ENCODE measurements around the gene SREBF1.

The SREBF1 gene

GRCh38 chr17:17848311-17849082, 11.7 kb upstream of the SREBF1 start:
- H3K27ac ChIP-seq = no peak overlapping the region
- TF ChIP-seq CTCF (conservative IDR thresholded peaks at IDR 0.05) = no peak

GRCh38 chr17:17847726-17848125, 10.9 kb upstream of the SREBF1 start:
- TF ChIP-seq CTCF (conservative IDR thresholded peaks at IDR 0.05) = no peak

GRCh38 chr17:17847118-17847689, 10.4 kb upstream of the SREBF1 start:
- H3K27ac ChIP-seq = no peak overlapping the region
- TF ChIP-seq CTCF (conservative IDR thresholded peaks at IDR 0.05) = no peak

More at GRCh38 chr17:17847726-17848125, 10.9 kb upstream of the SREBF1 start:
- no peak overlapping the region for H3K27ac ChIP-seq

GRCh38 chr17:17846645-17847044, 9.9 kb upstream of the SREBF1 start:
- H3K27ac ChIP-seq = no peak overlapping the region

GRCh38 chr17:17846003-17846402, 9.2 kb upstream of the SREBF1 start:
- no peak overlapping the region for H3K27ac ChIP-seq
- no peak for TF ChIP-seq CTCF (conservative IDR thresholded peaks at IDR 0.05)

More at GRCh38 chr17:17846645-17847044, 9.9 kb upstream of the SREBF1 start:
- no peak for TF ChIP-seq CTCF (conservative IDR thresholded peaks at IDR 0.05)

- no peak overlapping the region for H3K27ac ChIP-seq
- TF ChIP-seq CTCF (conservative IDR thresholded peaks at IDR 0.05) = no peak
Observed at GRCh38 chr17:17845046-17845775, 8.4 kb upstream of the SREBF1 start.

- H3K27ac ChIP-seq = no peak overlapping the region
- TF ChIP-seq CTCF (conservative IDR thresholded peaks at IDR 0.05) = no peak
Observed at GRCh38 chr17:17844500-17844899, 7.7 kb upstream of the SREBF1 start.

Data from VCaP (cell line).